Stimulated activated CD8-positive, alpha-beta memory T cell treated with anti-CD3 and anti-CD28 coated beads, Interleukin-7, amount 100 ng/mL, for 48 hours (primary cell): ENCODE data around the gene LSM12.
"Not testable (repeated sequence)": the region's sequence is repeated elsewhere in the genome, so short reads cannot be mapped to it uniquely, and the experiment has no call there.

ENCODE experiments used
- DNase-seq, 2 donors: peaks; one replicate each; pipeline ENCODE4 v3.0.0-alpha.2; 2020; ENCODE audit warnings: low read depth in 1 of 2; ENCODE audit errors: extremely low read depth in 1 of 2

Gene LSM12

DNA sequence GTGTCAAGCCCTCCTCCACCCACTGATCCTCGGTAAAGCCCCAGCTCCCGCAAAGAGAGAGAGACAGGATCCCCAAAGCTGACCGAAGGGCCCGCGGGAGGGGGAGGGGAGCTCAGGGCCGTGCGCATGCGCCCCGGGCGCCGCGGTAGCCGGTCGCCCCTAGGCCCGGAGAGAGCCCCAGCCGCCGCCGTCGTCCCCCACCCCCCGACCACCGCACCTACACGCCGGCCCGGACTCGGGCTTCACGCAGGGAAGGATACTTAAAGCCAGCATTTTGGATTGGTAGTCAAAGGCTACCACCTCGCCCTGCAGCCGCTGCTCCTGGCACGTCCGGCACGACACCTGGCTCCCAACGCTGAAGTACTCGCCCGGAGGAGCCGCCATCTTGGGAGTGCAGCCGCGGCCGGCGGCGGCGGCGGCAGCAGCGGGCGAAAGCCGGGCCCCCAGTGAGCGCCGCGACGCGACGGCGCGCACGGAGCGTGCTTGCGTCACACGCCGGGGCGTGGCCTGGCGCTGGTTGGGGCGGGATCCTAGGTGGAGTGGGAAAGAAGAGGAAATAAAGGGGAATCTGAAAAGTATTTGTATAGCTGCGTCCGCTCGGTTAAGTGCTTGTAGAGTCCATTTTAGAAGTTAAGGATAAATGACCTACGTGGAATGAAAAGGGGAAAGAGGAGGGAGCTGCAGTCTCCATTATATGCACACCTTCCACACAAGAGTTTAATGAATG lies at the start of gene LSM12:
Gene LSM12, minus strand, starts transcription at position 468 of the 727 bp plus-strand sequence. Its CDS starts 84 bp downstream, at position 384.
- peak; percentile 74 to 87 for DNase-seq

DNA sequence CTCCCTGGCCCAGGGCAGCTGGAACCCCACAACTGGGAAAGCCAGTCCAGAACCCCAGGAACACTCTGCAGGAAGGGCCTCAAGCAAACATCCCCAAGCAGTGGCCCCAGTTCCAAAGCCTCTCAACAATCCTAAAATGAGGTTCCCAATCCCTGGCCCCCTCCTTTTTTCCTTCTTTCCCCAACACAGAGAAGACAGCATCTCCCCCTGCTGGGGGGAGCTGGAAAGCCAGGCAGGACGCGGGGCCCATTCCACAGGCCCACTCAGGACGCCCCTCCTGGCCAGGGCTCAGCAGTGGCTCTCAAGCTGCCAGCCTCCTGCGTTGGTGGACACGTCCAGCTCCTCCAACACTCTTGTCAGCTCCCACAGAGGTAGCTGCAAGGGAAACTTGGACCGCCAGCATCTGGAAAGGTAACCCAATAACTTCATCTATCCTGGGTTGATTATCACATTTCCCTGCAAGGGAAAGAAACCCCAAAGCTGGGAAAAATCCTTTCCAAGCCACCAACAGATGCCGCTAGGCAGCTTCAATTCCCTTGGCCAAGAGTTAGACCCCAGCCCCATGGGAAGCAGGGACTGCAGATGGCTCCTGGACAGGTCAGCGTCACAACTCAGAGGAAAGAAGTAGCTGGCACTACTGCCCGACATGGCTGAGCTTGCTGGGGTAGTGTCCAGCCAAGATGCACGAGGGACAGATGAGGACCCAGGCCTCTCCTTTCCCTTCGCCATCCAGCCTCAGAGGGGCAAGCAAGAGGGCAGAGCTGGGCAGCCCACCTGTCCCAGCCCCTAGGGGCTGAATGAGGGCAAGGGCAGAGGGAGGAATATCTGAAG lies 49.3 kb upstream of the LSM12 start:
- DNase-seq = no peak

DNA sequence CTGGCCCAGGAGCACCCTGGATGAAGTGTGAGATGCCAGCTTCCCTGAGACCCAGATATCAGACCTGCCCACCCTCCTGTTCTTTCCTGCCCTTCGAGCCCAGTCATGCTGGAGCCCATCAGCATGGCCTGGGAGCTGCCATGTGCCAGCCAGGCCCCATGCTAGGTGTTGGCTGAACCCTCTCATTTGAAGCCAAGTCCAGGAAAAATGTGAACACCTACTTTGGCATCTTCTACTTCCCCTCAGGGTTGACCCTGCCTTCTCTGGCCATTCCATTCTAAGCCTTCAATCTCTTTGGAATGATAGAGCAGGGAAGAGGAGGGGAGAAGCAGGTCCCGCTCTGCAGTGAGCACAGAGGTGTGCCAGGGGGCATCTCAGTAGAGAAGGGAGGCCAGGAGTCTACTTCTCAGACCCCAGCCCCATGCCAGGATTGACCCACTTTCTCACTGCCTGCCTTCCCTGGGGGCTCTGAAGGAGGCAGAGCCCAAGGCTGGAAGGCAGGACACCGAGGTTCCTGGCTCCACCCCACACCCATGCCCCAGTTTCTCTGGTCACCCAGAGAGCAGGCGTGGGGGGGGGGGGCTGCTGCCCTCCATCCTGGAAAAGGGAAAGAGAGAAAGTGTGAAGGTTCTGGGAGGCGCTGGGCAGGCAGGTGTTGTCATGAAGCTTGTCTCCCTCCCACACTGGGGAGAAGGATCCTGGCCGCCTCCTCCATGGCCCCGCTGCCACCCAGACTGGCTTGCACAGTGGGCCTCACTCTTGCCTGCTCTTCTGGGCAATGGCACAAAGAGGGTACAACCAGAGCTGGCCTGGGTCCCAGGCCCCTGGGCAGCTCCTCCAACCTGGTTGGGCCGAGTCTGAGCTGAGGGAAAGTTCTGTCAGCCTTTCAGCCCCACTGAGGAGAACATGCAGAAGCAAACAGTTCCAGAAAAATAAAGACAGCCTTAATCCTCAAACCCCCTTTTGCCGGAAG lies 47.7 kb upstream of the LSM12 start:
- DNase-seq = no peak

DNA sequence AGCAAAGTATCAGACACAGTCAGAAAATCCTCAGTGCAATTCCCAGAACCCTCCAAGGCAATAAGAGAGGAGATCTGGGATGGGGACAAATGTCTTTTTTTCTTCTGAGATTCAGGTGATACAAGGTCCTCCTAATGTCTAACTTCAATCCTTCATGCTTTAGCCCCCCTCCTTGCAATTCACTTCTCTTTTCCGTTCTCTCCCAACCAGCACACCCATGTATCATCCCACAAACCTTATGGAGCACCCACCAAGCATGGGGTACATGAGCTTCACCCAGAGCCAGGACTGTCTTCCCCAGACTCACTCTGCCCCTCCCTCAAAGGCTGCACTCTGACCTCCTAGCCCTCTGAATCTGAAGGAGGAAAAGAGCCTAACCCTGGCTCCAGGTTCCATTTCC lies 46.9 kb upstream of the LSM12 start:
- DNase-seq = no peak

DNA sequence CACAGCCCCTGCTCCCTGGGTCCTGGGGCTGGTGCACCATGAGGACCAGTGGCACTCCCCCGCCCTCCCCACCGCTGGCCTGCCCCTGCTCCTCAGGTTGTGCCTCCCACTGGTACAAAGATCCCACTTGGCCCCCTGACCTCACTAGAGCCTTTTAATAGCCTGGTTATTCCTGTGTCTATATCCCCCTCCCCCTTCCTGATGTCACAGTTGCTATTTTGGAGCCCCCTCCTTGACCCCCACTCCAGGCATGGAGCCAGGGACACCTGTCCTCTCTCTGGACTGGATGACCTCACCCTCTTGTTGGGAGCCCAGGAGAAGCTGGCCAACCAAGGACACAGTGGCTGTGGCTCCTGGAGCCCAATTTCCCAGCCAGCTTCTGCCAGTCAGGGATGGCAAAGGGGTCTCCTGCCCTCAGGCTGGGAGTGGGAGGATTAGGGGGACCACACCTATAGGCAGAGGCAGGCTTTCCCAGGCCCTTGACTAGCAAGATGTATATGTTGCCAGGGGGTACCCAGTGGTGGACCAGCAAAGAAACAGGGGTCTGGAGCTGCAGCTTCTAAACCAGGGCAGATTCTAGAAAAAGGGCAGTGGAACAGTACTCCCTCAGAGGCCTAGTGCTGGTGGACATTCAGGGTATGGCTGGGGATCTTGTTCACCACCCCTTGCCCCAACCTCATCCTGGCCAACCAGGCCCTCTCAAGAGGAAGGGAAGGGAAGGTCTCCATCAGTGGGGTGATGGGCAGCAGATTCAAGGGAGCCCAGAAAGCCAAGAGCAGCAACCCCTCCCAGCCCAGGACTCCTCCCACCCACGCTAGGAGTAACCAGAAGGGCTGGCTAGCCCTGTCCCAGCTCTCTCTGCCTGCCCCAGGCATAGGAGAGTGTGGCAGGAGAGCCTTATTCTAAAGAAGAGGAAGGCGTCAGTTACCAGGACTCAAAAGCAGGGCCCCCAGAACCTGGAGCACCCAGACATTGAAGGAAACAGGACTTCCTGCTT lies 46.1 kb upstream of the LSM12 start:
- no peak for DNase-seq

DNA sequence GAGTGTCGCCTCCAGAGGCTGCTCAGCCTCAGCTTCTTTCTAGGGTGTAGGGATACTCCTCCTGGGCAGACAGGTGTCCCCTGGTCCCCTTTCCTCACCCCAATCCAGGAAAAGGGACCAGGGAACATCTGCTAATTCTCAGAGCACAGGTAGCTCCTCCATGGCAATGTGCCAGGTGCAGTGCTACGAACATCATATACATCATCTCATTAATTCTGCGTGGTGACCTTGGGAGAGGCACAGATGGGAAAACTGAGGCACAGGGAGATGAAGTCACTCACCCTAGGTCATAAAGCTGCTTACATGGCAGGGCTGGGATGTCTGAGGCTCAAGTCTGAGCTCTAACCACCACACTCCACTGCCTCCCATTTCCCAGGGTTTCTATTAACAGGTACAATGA lies 45.3 kb upstream of the LSM12 start:
- no peak for DNase-seq

DNA sequence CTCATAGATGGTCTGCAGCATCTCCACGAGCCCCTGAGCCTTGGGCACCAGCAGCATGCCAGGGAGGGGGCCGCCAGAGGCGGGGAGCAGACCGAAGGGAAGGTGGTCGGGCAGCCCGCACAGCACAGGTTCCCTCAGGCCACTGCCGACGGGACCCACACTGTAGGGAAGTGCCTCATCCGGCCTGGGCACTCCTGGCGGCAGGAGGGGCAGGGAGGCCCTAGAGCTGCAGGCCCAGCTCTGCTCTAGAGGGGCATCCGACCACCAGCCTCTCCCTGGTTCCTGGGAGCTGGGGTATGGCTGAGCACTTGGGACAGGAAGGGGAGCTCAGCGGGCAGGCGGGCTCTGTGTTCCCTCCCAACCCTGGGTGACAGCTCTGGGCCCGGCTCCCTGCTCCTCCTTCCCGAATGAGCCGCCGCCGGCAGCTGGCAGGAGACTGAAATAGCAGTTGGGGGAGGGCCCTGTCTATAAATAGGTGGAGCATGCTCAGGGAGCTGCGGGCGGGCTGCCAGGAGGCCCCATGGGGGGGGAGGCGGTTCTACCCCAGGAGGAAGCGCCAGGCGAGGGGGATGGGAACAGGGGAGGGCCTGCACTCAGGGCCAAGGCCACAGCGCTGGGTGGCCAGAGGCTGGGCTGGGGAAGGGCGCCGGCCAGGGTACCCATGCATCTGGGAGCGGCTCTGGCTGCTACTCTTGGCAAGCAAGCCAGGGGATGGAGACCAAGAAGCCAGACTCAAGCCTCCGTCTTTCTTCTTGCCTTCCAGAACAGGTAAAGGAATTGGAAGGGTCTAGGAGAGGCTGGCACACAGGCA lies 44.6 kb upstream of the LSM12 start:
- peak; percentile 27 to 45 for DNase-seq

DNA sequence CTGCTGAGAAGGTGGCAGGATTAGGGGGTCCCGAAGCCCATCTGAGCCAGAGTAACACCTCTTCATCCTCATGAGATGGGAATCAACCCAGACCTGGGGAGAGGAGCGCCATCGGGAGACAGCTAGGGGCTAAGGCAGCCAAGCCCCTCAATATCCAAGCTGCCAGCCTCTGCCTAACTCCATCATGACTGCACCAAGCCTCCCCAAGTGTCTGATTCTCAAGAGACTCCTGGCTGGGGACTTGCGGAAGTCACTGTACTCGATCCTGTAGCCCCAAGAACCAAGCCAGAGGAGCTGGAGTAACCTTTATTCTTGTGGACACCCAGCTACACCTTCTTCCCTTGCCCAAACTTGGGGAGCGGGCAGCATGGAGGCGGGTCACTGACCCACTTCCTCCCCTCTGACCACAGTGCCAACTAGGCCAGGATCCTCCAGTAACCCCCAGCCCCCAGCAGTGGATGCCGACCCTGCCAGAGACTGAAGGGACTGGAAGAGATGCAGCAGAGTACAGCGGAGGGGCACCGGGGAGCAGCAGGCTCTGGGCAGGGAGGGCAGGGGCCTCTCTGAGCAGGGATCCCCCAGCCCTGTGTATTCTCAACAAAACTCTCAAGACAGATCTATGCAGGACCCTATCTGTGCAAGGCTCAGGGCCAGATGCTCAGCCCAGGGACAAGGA lies 43.7 kb upstream of the LSM12 start:
- no peak for DNase-seq

DNA sequence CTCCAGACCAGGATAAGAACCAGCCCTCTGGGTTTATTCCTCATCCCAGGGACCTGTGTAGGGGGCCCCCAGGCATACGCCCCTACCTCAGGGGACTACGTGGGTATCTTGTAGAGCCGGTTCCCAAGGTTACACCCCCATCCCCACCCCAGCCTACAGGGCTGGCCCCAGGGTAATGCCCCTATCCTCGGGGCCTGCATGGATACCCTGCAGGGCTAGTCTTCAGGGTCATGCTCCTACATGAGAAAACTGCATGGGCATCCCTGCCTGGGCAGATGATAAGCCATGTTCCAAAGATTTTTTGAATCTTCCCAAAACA lies 42.8 kb upstream of the LSM12 start:
- no peak for DNase-seq

DNA sequence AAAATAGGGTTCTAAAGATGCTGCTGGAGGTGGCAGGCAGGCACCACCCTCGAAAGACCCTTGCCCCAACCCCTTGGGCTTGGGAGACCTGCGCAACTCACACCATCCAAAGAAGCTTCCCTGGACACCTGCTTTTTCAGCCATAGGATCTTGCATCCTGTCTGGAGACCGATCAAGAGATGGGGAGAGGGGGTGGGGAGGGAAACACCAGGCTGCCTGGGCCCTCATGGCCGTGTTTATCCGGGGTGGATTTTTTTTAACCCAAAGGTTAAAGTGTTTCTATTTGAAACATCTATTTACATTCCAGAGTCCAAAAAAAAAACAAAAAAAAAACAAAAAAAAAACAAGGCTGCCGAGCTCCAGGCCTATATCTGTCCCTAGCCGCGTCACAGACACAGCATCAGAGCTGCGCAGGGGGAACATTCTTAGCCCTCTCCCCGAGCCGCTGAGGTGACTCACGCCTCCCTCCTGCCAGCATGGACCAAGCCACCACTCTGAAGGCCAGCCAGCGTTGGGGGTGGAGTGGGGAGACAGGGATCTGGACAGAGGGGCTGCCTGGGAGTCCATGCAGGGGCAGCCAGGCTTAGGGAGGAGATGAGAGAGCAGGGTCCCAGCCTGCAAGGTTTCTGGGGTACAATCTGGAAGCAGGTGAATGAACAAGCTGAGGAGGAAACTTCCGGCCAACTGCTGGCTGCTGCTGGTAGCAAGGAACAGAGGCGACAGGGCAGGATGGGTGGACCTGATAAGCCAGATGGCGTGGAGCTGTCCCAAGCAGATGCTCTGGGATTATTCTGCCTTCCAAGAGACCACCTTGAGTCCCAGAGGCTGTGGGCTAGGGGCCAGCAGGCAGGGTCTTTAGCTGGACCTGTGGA lies 42.2 kb upstream of the LSM12 start:
- DNase-seq = no peak

DNA sequence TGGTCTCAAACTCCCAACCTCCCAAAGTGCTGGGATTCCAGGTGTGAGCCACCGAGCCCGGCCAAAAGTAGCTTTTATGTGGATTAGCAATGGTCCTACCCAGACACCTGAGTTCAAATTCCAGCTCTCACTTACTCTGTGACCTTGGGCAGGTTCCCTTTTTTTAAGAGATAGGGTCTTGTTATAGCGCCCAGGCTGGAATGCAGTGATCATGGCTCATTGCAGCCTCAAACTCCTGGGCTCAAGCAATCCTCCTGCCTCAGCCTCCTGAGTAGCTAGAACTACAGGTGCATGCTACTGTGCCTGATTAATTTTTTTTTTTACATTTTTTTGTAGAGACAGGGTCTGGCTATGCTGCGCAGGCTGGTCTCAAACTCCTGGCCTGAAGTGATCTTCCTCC lies 40.3 kb upstream of the LSM12 start:
- no peak for DNase-seq

DNA sequence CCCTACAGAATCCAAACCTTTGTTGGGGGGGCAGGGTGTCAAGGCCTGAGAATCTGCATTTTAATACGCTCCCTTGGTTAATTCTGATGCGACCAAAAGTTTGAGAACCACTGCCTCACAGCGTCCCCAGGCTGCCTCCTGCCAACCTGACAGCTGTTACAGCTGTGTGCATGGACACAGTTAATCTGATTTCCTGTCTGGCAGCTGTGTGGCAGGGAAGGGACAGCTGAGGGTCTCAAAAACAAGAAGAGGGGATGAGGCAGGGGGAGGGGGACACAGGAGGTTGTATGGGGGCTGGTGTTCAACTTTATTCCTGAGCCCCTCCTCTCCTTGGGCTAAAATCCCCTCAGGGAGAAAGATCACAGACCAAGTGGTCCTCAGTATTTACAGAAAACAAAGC lies 39.5 kb upstream of the LSM12 start:
- DNase-seq = no peak

DNA sequence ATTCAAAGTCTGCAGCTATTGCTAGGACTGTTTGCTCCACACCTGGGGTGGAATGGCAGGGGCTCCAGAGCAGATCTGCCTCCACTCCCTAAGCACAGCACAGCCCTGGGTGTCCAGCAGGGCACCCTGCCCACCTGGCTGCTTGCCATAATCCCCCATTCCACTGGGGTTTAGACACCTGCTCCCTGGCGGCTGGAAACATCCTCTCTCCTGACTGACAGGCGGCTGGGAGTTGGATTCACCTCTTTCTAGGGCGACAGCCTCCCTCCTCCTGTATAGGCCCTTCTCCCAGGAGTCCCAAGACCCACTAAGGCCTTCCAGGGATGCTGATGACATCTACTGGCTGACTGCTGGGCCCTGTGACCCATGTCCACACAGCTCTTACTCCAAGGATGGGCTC lies 39.0 kb upstream of the LSM12 start:
- DNase-seq = no peak

DNA sequence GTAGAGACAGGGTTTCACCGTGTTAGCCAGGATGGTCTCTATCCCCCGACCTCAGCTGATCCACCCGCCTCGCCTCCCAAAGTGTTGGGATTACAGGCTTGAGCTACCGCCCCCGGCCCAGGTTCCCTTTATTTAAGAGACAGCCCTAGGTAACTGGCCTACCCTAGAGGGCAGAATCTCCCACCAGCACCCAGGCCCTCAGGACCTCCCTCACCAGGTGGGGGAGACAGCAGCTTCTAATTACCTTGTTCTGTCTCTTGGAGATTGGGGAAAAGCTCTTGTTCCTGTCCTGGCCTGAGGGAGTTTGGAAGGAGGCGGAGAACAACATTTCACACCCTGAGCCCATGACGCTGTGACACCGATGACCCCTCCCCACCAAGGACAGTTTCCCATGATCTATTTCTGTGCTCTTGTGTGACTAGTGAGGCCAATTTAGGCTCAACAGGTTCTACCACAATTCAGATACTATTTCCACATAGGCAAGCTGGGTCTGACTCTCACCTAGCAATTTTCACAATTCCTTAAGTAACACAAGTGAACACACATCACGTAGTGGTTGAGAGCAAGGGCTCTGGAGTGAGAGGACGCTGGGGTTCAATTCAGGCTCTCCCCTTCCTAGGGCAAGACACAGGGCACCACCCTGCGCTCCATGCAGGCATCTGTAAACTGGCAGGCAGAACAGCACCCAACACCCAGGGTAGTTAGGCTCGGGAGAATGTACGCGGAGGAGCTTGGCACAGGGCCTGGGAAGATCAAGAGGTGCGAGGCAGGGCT lies 36.6 kb upstream of the LSM12 start:
- DNase-seq = no peak

DNA sequence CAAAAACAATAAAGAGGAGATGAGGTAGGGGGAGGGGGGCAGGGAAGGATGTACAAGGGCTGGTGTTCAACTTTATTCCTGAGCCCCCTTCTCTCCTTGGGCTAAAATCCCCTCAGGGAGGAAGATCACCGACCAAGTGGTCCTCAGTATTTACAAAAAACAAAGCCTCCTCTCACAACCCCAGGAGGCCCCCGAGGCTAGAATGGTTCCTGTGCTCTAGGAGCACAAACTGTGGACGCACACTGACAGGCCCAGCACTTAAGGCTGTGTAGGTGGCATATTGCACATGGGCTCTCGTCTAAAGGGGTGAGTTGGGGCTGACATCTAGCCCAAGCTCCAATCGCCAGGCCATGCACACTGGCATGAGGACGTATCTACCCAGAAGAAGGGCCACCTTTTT lies 35.4 kb upstream of the LSM12 start:
- DNase-seq = not testable (repeated sequence)

DNA sequence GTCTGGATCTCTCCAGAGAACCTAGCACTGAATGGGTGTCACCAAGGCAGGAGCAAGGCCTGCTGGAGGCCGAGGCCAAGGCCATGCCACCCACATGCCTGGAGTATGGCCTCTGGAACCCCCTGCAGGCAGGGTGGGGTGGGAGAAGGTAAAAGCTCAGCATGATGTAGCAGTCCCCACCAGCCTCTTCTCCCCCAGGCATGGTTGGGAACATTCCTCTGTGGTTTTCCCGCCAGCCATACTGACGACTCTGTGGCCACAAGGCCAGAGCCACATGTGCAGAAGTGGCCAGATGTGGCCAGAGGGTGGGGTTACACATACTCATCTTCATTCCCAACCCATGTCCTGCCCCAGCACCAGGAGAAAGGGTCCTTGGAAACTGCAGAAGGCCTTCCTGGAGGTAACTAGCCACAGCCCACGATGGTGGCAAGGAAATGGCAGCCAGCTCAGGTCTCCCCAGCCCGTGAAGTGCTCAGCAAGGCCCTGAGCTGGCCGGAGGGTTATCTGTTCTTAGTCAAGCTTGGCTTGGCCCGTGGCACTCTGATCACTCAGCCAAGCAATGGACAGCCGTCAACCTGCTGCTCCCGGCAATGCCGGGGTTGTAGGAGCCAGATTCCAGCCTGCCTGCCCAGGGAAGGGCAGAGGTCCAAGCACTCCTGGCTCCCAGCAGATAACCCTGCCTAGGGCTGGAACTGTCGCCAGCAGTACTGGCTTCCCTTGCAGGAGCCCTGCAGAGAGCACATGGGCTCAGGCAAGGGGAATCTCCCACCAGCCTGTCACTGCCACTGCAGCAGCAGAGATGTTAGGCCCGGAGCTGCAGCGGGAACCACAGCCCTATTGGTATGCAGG lies 30.9 kb upstream of the LSM12 start:
- no peak for DNase-seq
